ENCODE data around the gene HPCA. TPM values are rescaled to one million over a fixed set of nuclear protein-coding genes. Genes with fewer than 3 reads are reported as not detected.

HPCA gene
- total RNA-seq, 1 donor from 2014 or later: not detected

- TF ChIP-seq, protein P1, sequence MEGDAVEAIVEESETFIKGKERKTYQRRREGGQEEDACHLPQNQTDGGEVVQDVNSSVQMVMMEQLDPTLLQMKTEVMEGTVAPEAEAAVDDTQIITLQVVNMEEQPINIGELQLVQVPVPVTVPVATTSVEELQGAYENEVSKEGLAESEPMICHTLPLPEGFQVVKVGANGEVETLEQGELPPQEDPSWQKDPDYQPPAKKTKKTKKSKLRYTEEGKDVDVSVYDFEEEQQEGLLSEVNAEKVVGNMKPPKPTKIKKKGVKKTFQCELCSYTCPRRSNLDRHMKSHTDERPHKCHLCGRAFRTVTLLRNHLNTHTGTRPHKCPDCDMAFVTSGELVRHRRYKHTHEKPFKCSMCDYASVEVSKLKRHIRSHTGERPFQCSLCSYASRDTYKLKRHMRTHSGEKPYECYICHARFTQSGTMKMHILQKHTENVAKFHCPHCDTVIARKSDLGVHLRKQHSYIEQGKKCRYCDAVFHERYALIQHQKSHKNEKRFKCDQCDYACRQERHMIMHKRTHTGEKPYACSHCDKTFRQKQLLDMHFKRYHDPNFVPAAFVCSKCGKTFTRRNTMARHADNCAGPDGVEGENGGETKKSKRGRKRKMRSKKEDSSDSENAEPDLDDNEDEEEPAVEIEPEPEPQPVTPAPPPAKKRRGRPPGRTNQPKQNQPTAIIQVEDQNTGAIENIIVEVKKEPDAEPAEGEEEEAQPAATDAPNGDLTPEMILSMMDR (conservative IDR thresholded peaks at IDR 0.05; ENCODE audit: low read depth, low read length): no peak
- DNase-seq (ENCODE audit: low read depth): no peak
These were observed 7.8 kb downstream of the HPCA start for GRCh38 chr1:32894019-32894600.

GRCh38 chr1:32894681-32895080, 8.4 kb downstream of the HPCA start:
- TF ChIP-seq, protein P1 (conservative IDR thresholded peaks at IDR 0.05; ENCODE audit: low read depth, low read length): no peak
- H3K4me3 ChIP-seq (ENCODE audit: low read depth, low read length): no peak overlapping the region
- no peak for DNase-seq (ENCODE audit: low read depth)

More at GRCh38 chr1:32894019-32894600, 7.8 kb downstream of the HPCA start:
- no peak overlapping the region for H3K4me3 ChIP-seq (ENCODE audit: low read depth, low read length)

DNA sequence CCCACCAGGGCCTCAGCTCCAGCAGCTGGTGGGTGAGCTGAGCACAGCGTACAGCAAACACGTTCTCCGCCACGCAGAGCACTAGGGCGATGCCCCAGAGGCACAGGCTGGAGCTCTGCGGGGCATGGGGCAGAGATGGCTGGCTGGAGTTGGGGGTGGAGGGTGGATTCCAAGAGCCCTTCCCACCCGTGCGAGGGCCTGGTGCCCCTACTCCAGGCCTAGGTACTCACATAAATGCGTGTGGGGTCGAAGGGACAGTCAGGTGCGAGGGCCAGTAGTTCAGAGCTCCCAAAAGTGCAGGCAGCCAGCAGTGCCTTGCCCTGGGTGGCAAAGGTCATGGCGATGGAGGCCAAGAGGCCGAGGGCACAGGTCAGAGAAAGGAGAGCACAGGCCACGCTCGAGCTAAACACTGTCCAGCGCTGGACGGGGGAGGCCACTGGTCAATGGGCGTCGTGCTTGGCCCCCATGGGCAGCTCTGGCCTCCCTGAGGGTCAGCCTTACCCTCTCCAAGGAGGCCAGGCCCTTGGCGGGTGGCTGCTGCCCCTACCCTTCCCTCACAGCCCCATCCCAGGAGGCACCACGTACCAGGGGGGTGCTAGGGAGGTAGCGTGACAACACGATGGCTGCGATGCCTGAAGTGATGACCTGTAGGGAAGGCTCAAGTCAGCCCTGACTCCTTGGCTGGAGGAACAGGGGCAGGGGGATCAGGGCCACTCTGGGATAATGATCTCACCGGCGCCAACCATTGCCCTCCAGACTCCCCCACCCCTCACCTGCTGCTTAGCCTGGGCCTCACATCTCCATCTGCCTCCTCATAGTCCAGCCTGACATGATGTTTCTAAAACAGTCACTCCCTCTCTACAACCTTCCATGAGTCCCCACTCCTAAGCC, 9.3 kb downstream of the HPCA start:
- no peak for DNase-seq (ENCODE audit: low read depth)
- no peak overlapping the region for H3K4me3 ChIP-seq (ENCODE audit: low read depth, low read length)
- TF ChIP-seq, protein P1 (conservative IDR thresholded peaks at IDR 0.05; ENCODE audit: low read depth, low read length): no peak

DNA sequence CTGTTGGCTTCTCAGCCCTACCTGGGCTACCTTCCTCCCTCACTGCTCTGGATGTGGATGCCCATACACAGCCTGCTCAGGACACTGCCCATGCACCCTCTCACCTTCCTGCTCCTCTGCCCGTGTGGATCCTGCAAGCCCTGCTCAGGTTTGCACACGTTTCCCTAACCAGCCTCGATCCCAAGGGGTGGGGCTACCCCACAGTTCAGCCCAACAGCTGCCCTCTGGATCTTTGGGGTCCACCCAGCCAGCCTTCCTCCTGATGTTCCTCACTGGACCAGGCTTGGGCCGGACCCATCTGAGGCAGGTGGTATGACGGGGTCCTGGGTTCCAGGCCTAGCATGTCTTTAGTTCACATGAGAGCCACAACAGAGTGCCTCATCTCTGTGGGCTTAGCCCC, 10.2 kb downstream of the HPCA start:
- H3K4me3 ChIP-seq (ENCODE audit: low read depth, low read length): no peak overlapping the region
- no peak for DNase-seq (ENCODE audit: low read depth)
- TF ChIP-seq, protein P1 (conservative IDR thresholded peaks at IDR 0.05; ENCODE audit: low read depth, low read length): no peak

DNA sequence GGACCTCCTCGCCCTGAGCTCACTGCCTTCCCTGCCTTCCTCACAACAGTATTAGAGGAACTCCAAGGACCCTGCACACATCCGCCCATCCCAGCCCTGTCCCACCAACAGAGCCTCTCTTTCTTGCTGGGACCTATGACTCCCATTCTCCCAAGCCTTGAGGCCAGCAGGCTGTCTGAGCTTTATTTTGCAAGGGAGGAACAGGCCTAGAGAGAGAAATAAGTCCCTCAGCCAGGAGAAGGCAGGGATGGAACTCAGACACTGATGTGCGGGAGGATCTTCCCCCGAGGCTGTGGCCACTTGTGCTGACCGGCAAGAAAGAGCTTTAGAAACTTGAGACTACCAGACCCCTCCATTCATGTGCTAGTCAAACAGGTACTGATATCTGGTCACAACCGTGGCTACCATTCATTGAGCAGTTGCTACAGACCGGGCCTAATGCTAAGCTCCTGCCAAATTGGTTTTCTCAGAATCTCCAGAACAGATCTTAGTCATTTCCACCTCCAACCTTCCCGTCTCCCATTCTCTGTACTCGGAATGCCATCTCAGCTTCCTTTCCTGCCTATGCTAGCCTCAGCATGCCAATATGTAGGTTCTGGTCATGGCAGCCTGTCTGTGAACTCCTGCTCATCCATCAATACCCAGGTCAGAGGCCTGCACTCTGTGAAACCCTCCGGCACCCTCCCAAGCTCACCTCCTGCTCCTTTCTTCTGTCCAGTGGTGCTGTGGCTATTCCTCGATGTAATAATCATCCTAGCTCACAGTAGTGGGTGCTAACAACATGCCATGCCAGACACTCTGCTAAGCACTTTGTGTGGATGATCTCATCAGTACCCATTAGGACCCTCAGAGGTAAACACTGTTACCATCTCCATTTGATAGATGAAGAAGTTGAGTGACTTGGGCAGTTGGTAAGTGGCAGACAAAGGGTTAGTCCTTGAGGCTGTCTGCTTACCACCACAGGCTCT, 11.1 kb downstream of the HPCA start:
- no peak for DNase-seq (ENCODE audit: low read depth)
- TF ChIP-seq, protein P1 (conservative IDR thresholded peaks at IDR 0.05; ENCODE audit: low read depth, low read length): no peak
- H3K4me3 ChIP-seq (ENCODE audit: low read depth, low read length): no peak overlapping the region

- no peak overlapping the region for H3K4me3 ChIP-seq (ENCODE audit: low read depth, low read length)
- no peak for DNase-seq (ENCODE audit: low read depth)
- TF ChIP-seq, protein P1 (conservative IDR thresholded peaks at IDR 0.05; ENCODE audit: low read depth, low read length): no peak
These were observed 11.8 kb downstream of the HPCA start for GRCh38 chr1:32898056-32898455.

All from epithelial cell of proximal tubule (primary cell).